Measurements from ENCODE around the gene PDE1C. TPM values are rescaled to one million over a fixed set of nuclear protein-coding genes. Genes with fewer than 3 reads are reported as not detected.

The PDE1C gene
- total RNA-seq, 1 donor: not detected

GRCh38 chr7:31734456-31734855, 335.8 kb downstream of the PDE1C start:
- Histone ChIP-seq H3K9me3 (ENCODE audit: low read depth, low read length) (no peaks in the 10 kb centered on the region), H3K4me1 (ENCODE audit: insufficient read depth, low read length) (no peaks in the 10 kb centered on the region), H3K27me3 (ENCODE audit: insufficient read depth, low read length) (no peaks in the 10 kb centered on the region), H3K4me3 (ENCODE audit: low read length) (no peak overlapping the region)

DNA sequence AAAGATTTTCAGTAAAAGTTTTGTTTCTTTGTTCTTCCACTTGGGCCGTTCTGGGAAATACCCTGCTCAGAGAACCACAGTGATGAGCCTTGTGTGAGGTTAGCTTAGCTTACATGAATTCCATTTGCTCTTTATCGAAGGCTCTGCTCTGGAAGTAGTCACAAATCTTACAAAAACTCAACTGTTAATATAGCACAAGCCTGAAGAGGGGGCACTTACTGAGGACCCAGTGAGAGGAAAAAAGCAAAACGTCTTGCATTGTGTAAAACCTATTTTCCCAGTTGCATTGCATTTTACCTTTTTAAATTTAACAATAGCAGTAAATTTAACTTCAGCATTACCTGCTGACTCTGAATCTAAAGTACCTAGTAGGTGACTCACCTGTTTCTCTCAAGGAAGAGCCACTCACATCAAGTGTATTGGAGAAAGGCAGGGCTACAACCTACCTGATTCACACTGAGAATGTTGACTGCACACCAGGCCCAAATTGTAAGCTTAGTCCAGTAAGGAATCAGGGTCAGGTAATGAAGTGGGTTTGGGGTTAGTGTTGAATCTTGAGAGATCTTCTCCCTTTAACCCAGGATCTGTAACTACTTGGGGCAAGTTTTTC, 340.9 kb downstream of the PDE1C start:
- H3K4me1 ChIP-seq (ENCODE audit: insufficient read depth, low read length): no peaks in the 10 kb centered on the region
- H3K27me3 ChIP-seq (ENCODE audit: insufficient read depth, low read length): no peaks in the 10 kb centered on the region
- no peaks in the 10 kb centered on the region for H3K9me3 ChIP-seq (ENCODE audit: low read depth, low read length)
- no peak overlapping the region for H3K4me3 ChIP-seq (ENCODE audit: low read length)

- H3K4me1 ChIP-seq (ENCODE audit: insufficient read depth, low read length): no peaks in the 10 kb centered on the region
- no peak overlapping the region for H3K4me3 ChIP-seq (ENCODE audit: low read length)
- H3K9me3 ChIP-seq (ENCODE audit: low read depth, low read length): no peaks in the 10 kb centered on the region
- H3K27me3 ChIP-seq (ENCODE audit: insufficient read depth, low read length): no peaks in the 10 kb centered on the region
Measured at GRCh38 chr7:31724696-31725095, 345.5 kb downstream of the PDE1C start.

DNA sequence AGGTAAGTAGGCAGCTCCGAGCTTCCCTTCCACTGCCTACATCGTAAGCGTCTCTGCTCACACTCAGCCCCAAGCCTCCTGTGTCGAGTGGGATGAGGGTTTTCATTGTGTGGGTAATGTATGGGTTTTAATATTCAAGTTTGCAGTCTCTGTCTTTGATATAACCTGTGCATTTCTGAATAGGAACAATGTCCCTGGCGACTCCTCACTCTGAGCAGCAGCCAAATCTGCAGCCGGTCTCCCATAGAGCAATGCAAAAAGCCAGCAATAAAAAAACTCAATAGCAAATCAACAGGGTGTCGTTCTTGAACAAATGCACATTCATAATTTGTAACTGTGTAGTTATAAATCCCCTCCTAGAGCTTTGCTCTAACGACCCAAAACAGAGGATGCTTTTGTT, 349.8 kb downstream of the PDE1C start:
- Histone ChIP-seq H3K9me3 (ENCODE audit: low read depth, low read length) (no peaks in the 10 kb centered on the region), H3K27me3 (ENCODE audit: insufficient read depth, low read length) (no peaks in the 10 kb centered on the region), H3K4me3 (ENCODE audit: low read length) (no peak overlapping the region), H3K4me1 (ENCODE audit: insufficient read depth, low read length) (no peaks in the 10 kb centered on the region)

GRCh38 chr7:31716355-31716754, 353.9 kb downstream of the PDE1C start:
- H3K27me3 ChIP-seq (ENCODE audit: insufficient read depth, low read length): no peaks in the 10 kb centered on the region
- no peaks in the 10 kb centered on the region for H3K4me1 ChIP-seq (ENCODE audit: insufficient read depth, low read length)
- no peaks in the 10 kb centered on the region for H3K9me3 ChIP-seq (ENCODE audit: low read depth, low read length)
- H3K4me3 ChIP-seq (ENCODE audit: low read length): no peak overlapping the region

- no peaks in the 10 kb centered on the region for H3K9me3 ChIP-seq (ENCODE audit: low read depth, low read length)
- H3K4me1 ChIP-seq (ENCODE audit: insufficient read depth, low read length): no peaks in the 10 kb centered on the region
- no peak overlapping the region for H3K4me3 ChIP-seq (ENCODE audit: low read length)
- H3K27me3 ChIP-seq (ENCODE audit: insufficient read depth, low read length): no peaks in the 10 kb centered on the region
Measured at GRCh38 chr7:31710171-31710570, 360.0 kb downstream of the PDE1C start.

DNA sequence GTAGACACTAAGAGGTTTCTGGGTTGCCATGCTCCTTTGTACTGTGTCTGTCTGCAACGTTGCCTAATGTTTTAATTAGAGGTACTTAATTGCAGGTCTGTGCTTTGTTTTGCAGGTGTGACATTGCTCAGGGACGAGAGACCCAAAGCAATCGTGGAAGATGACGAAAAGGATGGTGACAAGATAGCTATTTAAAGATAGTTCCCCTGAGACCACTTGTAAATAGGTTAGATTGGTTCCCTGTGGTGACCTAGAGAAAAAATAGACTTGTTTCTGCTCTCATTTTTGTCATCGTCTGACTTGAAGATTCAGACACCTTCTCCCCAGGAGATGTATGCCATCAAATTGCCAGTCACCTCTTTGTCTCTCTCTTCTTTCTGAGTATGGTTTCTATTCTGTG, 363.1 kb downstream of the PDE1C start:
- Histone ChIP-seq H3K27me3 (ENCODE audit: insufficient read depth, low read length) (no peaks in the 10 kb centered on the region), H3K4me1 (ENCODE audit: insufficient read depth, low read length) (no peaks in the 10 kb centered on the region), H3K4me3 (ENCODE audit: low read length) (no peak overlapping the region), H3K9me3 (ENCODE audit: low read depth, low read length) (no peaks in the 10 kb centered on the region)

DNA sequence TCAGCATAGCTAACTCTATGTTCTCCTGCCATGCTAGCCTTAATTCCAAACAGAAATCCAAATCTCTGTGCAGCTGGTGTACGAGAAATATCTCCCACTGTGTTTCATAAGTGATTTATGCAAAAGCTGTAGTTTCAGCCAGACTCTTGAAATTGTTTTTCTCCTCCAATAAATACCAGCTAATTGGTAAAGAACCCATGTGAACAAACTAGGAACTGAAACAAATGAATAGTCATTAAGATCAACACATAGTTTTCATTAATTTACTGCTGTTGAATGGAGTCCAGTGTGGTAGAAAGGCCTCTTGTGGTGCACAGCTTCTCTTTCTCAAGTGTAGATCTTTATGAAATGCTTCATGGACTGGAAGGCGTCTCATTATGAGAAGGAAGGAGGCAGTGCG, 364.8 kb downstream of the PDE1C start:
- Histone ChIP-seq H3K9me3 (ENCODE audit: low read depth, low read length) (no peaks in the 10 kb centered on the region), H3K27me3 (ENCODE audit: insufficient read depth, low read length) (no peaks in the 10 kb centered on the region), H3K4me3 (ENCODE audit: low read length) (no peak overlapping the region), H3K4me1 (ENCODE audit: insufficient read depth, low read length) (no peaks in the 10 kb centered on the region)

- no peaks in the 10 kb centered on the region for H3K4me1 ChIP-seq (ENCODE audit: insufficient read depth, low read length)
- H3K9me3 ChIP-seq (ENCODE audit: low read depth, low read length): no peaks in the 10 kb centered on the region
- no peaks in the 10 kb centered on the region for H3K27me3 ChIP-seq (ENCODE audit: insufficient read depth, low read length)
- no peak overlapping the region for H3K4me3 ChIP-seq (ENCODE audit: low read length)
Measured at GRCh38 chr7:31702354-31702753, 367.9 kb downstream of the PDE1C start.

Data from mononuclear cell (primary cell).